Measurements from ENCODE around the gene GTPBP6.
"Not testable (repeated sequence)": the region's sequence is repeated elsewhere in the genome, so short reads cannot be mapped to it uniquely, and the experiment has no call there.

The GTPBP6 gene

DNA sequence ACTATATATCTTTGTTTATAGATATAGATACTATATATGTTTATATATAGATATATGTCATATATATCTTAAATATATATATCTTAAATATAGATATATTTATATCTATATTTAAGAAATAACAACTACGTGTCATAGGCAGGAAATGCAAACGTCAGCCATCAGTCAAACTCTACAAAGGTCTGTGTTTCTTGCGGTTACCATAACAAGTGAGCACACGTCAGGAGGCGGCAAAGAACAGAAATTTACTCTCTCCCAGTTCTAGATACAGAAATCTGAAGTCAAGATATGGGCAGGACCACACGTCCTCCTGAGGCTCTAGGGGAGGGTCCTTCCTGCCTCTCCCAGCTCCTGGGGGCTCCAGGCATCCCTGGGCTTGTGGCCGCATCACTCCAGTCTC lies 30.9 kb downstream of the GTPBP6 start:
- no peak for DNase-seq

DNA sequence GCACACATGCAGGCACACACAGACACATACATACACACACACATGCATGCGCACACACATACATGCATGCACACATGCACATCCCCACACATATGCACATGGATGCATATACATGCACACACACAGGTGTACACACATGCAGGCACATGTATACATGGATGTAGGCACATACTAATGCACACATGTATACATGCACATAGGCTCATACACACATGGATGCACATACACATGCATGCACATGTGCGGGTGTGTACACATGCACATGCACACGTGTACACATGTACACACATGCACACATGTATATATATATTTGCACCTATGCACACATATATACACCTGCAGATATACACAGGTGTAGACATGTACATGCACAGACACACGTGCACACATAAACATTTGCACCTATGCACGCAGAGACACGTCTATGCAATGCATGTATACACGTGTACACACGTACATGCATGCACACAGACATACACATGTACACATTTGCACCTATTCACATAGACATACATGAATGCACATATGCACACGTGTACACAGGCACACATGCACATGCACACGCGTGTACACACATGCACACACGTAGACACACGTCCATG lies 33.4 kb downstream of the GTPBP6 start:
- DNase-seq: no peak

DNA sequence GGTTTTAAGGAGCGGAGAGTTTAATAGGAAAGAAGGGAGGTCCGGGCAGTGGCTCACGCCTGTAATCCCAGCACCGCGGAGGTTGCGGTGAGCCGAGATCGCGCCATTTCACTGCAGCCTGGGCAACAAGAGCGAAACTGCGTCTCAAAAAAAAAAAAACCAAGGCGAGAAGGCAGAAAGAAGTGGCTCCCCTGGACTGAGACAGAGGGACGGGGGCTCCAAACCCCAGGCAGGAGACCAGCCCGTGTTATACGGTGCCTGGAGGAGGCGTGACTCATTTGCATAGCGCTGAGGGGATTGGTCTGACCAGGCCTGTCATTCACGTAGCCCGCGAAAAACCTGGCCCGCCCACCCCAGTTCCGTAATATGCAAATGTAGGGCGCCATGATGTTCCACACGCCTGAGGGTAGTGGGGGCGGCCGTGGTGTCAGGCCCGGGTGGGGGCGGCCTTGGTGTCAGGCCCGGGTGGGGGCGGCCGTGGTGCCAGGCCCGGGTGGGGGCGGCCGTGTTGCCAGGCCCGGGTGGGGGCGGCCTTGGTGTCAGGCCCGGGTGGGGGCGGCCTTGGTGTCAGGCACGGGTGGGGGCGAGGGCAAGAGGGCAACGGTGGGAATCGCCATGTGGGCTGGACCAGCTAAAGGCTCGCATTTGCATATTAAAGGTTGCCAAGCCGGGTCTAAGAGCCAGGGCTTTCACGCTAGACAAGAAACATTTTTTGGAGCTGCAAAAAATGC lies 35.3 kb downstream of the GTPBP6 start:
- DNase-seq: no peak

DNA sequence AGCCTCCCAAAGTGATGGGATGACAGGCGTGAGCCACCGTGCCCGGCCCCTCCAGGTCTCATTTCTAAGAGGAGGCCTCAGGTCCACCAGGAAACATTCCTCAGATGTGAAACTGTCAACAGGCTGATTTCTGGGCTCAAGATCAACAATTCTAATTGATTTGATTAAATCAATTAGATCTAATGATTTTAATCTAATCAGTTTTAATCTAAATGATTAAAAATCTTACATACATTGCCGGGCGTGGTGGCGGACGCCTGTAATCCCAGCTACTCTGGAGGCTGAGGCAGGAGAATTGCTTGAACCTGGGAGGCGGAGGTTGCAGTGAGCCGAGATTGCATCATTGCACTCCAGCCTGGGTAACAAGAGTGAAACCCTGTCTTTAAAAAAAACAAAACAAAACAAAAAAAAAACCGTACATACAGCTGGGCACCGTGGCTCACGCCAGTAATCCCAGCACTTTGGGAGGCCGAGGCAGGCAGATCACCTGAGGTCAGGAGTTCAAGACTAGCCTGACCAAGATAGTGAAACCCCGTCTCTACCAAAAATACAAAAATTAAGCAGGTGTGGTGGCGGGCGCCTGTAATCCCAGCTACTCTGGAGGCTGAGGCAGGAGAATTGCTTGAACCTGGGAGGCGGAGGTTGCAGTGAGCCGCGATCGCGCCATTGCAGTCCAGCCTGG lies 36.5 kb downstream of the GTPBP6 start:
- DNase-seq: not testable (repeated sequence)

DNA sequence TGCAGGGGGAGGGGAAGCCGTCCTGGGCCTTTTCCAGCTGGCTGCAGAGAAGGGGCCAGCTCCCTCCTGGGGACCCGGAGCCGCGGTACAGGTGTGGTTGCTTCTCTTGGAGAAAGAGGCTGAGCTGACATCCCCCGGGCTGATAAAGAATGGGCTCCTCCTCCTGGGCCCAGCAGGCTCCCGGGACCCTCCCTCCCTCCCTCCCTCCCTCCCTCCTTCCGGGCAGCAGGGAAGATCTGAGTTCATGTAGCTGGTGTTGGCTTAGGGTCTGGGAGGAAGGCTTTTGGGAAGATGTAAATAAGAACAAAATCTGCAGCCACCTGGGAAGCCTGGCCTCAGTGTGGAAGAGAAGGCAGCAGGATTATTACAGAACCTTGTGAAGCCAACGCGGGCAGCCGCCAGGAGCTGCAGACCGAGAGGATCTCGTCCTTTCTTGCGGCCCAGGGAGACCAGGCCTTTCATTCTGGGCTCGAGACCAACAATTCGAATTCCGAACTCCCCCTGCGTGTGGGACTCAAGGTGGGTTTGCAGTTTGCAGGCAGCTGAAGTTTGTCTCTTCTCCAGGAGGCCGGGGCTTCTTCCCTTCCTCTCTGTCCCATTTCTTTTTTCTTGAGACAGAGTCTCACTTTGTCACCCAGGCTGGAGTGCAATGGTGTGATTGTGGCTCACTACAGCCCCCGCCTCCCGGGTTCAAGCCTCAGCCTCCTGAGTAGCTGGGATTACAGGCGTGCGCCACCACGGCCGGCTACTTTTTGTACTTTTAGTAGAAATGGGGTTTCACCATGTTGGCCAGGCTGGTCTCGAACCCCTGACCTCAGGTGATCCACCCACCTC lies 37.2 kb downstream of the GTPBP6 start, which contains the start of gene PLCXD1:
Gene PLCXD1 (plus strand): TSS at position 216 of the 834 bp plus-strand sequence. CDS start 2,807 bp downstream, outside the sequence.
- DNase-seq: no peak

DNA sequence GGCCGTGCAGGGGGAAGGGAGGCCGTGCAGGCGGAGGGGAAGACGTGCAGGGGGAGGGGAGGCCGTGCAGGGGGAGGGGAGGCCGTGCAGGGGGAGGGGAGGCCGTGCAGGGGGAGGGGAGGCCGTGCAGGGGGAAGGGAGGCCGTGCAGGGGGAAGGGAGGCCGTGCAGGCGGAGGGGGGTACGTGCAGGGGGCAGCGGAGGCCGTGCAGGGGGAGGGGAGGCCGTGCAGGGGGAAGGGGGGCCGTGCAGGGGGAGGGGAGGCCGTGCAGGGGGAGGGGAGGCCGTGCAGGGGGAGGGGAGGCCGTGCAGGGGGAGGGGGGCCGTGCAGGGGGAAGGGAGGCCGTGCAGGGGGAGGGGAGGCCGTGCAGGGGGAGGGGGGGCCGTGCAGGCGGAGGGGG lies 37.9 kb downstream of the GTPBP6 start:
- not testable (repeated sequence) for DNase-seq

DNA sequence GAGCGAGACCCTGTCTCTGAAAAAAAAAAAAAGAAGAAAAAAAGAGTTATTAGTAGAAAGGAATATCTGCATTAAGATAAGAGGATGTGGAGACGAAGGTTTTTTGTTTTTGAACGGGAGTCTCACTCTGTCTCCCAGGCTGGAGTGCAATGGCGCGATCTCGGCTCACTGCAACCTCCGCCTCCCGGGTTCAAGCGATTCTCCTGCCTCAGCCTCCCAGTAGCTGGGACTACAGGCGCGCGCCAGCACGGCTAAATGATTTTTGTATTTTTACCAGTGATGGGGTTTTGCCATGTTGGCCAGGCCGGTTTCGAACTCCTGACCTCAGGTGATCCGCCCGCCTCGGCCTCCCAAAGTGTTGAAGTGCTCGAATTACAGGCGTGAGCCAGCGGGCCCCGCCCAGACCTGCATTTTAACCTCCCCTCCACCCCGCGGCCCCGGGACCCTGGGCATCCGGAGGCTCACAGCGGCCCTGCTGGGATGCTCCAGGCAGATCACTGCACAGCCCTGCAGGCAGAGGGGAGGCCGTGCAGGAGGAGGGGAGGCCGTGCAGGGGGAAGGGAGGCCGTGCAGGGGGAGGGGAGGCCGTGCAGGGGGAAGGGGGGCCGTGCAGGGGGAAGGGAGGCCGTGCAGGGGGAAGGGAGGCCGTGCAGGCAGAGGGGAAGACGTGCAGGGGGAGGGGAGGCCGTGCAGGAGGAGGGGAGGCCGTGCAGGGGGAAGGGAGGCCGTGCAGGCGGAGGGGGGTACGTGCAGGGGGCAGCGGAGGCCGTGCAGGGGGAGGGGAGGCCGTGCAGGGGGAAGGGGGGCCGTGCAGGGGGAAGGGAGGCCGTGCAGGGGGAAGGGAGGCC lies 38.6 kb downstream of the GTPBP6 start:
- not testable (repeated sequence) for DNase-seq

DNA sequence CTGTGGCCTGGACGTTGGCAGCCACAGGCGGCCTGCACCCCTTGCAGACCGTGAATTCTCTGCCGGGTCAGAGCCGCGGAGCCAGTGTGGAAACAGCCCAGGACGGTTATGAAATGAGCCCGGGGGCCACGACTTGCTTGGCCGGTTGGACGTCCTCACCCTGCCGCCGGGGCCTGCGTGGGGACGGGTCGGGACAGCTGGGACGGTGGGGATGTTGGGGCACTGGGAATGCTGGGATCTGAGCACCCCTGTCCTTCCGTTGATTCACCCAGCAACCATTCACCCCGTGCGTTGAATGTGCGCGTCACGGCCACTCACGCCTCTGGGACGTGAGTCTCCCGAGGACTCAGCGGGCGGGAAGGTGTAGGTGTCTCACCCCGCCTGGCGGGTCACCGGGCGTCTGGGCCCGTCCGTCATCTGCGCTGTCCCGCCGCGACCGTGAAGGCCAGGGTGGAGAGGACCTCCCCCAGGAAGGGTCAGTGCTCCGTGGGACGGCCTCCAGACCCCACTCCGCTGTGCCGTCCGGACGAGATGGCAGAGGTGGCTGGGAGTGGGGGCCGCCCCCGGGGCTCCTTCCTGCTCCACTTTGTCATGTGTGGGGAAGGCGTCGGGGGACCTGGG lies 41.9 kb downstream of the GTPBP6 start:
- DNase-seq: no peak

DNA sequence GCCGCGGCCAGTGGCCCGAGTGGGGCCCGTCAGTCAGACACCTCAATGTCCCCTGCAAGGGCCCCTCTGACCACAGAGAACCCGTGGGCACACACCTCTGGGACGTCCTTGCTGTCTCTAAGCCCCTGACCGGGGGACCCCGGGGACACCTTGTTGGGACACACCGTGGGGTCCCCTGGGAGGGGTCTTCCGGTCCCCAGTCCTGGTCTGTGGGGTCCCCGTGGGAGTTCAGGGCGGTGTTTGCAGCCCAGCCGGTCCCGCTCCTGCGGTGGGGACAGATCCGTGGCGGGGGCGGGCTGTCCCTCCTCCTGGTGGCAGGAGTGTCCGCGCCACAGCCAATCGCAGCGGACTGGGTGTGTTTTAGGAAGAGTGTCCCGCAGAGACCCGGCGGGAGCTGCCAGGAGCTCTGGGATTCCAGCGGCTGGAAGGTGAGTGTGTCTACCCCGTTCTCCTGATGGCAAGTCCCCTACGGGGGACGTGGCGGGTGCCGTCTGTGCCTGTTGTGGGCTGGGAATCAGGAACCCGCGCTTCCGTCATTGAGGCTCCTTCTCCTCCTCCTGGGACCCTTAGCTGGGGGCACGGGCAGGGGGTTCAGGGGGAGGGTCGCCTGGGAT lies 42.5 kb downstream of the GTPBP6 start:
- no peak for DNase-seq

DNA sequence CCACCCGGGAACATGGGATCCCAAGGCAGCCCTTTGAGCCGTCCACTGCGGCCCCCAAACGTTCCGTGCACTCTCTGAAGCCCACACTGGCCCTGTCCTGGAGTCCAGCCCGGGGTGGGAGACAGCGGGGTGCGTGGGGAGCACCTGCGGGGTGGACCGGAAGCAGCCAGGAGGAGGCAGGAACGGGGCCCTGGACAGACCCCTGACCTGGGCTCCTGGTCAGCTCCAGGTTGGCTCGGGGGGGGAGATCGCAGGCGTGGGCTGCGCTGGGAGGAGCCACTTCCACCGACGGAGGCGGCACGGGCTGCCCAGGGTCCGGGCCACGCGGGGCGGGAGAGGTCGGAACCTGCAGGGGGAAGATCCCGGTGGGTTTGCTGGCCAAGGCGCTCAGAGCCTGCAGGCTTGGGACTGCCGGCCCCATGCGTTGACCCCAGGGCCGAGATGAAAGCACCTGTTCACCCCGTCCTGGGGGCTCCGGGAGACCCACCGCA lies 43.1 kb downstream of the GTPBP6 start:
- DNase-seq: no peak

DNA sequence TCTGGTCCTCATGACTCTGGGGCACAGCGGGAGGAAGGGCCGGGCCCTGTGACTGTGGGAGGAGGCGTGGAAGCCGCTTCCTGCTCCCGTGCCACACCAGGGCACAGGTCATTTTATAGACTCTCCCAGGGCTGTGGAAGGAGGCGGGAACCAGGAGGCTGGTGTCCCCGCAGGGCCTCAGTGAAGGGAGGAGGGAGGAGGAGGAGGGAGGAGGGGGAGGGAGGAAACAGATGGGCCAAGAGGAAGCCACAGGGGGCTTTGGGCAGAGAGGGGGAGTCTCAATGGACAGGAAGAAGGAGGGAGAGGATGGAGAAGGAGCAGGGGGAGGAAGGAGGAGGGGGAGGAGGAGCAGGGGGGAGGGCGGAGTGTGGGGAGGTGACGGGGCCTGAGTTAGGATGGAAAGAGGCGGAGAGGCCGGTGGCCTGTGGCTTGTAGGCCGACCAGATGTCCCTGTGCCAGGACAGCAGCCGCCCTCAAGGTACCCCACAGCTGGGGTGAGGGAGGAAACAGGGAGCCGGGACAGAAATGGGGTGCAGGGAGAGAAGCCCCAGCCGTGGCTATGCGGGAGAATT lies 43.6 kb downstream of the GTPBP6 start:
- no peak for DNase-seq

DNA sequence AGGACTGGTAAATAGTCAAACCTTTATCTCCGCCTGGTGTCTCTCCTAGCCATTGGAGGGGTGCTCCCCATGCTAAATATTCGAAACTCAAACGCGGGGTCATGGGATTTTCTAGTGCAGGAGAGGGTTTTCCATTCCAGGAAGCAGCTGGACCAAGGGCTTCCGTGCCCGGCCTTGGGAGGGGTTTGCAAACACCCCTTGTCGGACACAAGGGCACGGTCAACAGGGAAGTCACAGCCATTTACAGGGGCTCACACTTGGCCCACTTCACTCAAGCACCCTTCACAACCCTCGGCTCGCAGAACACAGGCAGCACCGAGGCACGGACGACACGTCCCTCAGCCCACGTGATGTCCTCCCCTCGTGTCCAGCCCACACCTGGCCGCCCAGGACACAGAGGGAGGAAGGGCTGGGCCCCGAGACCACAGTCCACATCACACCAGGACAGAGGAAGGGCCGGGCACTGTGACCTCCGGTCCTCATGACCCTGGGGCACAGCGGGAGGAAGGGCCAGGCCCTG lies 47.7 kb downstream of the GTPBP6 start:
- no peak for DNase-seq

DNA sequence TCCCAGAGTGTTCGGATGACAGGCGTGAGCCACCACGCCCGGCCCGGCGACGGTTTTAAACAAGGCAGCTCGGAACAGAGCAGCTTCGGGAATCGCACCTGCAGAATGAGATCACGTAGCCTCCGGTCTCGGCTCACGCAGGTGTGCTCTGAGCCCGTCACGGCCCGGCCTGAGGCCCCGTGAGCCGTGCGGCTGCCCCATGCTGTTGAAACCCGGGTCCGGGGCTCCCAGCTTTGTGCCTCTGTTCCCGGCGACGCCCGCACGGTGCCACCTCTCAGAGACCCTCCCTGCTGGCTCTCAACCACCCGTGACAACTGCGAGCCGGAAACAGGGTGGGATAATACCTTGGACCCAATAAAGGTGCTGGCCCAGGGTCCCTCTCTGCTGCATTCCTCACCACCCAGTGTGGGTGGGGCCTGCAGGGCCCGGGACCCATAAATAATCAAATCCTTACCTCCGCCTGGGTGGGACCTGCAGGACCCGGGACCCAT lies 50.8 kb downstream of the GTPBP6 start:
- no peak for DNase-seq

DNA sequence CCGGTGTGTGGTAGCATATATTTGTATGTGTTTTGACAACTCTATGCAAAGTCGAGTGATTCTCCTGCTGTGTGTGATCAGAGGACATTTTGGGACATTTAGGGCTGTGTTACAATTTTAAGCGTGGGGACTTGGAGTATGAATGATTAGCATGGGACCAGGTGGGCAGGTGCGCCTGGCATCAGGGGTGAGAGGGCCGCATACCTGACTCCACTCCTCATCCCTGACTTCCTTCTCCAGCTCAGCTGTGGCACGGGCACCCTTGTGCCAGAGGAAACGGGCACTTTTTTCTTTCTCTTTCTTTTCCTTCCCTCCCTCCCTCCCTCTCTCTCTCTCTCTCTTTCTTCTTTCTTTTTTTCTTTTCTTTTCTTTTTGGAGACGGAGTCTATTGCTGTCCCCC lies 53.1 kb downstream of the GTPBP6 start:
- DNase-seq: no peak

DNA sequence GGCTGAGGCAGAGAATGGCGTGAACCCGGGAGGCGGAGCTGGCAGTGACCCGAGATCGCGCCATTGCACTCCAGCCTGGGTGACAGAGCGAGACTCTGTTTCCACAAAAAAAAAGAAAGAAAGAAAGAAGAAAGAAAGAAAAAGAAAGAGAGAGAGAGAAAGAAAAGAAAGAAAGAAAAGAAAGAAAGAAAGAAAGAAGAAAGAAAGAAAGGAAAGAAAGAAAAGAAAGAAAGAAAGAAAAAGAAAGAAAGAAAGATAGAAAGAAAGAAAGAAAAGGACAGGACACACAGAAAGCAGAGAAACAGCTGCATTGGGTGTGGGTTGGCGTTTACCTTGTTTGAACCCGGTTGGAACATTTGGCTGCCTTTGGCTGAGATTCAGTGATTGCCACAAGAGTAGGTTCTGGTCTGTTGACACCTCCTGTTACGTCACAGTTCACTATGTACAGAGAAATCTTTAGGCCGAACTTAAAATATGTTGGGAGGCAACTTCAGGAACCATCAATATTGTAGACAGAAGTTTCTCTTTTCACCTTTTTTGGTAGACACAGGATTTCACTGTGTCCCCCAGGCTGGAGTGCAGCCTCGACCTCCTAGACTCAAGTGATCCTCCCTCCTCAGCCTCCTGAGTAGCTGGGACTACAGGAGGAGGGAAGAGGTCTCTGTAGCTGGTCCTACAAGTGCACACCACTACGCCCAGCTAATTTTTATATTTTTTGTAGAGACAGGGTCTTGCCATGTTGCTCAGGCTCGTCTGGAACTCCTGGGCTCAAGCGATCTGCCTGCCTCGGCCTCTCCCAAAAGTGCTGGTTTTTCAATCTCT lies 53.8 kb downstream of the GTPBP6 start:
- no peak for DNase-seq

DNA sequence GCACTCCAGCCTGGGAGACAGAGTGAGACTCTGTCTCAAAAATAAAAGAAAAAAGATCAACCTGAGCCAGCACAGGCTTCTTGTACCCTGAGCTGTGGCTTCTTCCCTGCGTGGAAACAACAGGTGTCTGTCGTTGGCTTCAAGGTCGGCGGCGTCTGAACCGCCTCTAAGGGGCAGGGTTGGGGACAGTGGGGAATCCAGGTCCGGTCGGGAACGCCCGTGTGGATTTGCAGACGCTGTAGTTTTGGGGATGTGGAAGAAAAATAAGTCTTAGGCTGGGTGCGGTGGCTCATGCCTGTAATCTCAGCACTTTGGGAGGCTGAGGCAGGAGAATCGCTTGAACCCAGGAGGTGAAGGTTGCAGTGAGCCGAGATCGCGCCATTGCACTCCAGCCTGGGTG lies 54.6 kb downstream of the GTPBP6 start:
- not testable (repeated sequence) for DNase-seq

DNA sequence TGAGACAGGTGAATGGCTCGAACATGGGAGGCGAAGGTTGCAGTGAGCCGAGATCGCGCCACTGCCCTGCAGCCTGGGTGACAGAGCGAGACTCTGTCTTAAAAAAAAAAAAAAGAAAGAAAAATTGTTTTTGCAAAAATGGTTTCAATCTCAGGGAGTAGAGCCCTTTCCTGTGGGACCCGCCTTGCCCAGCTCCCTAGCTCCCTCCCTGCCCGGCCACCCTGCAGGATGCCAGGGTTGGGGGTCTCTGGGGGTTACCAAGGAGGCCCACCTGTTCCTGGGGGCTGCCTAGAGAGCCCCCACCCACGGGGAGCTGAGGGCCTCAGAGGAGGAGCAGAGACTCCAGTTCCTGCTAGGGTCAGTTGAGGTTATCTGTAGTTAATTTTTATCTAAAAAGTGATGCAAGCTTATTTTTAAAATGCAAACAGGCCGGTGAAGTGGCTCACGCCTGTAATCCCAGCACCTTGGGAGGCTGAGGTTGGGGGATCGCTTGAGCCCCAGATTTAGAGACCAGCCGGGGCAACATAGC lies 56.2 kb downstream of the GTPBP6 start:
- DNase-seq: no peak

DNA sequence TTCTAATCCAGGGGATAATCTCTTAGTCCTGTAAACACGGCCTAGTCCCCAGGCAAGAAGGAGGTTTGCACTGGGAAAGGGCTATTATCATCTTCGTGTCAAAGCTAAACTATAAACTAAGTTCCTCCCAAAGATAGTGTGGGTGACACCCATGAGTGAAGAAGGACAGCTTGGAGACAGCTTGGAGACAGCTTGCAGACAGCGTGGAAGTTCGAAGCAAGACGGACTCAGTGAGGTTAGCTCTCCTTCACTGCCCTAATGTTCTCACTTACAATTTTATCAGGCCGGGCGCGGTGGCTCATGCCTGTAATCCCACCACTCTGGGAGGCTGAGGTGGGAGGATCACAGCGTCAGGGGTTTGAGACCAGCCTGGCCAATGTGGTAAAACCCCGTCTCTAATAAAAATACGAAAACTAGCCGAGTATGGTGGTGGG lies 56.7 kb downstream of the GTPBP6 start:
- no peak for DNase-seq

Measured in NCI-H2081 (cell line).